Ammon's horn (tissue), 1 donor: ENCODE measurements around the gene MAPRE2.

Experiments
- DNase-seq: peaks from one replicate; pipeline ENCODE4 v3.0.0-alpha.2; 2016; ENCODE audit warnings: low spot score

The MAPRE2 gene

GRCh38 chr18:35040988-35041814, at the start of gene MAPRE2:
MAPRE2 (plus strand) TSS chr18:35041413; CDS start chr18:35041540, 127 bp downstream.
- DNase-seq = peak; percentile 99

GRCh38 chr18:34991561-34991960, 49.7 kb upstream of the MAPRE2 start:
- no peak for DNase-seq

GRCh38 chr18:34993289-34993688, 47.9 kb upstream of the MAPRE2 start:
- no peak for DNase-seq

GRCh38 chr18:34995746-34996145, 45.5 kb upstream of the MAPRE2 start:
- no peak for DNase-seq

GRCh38 chr18:34998661-34999060, 42.6 kb upstream of the MAPRE2 start:
- DNase-seq = no peak

GRCh38 chr18:34999756-35000289, 41.4 kb upstream of the MAPRE2 start:
- DNase-seq = no peak

GRCh38 chr18:35000457-35000856, 40.8 kb upstream of the MAPRE2 start:
- peak; percentile 38 for DNase-seq

GRCh38 chr18:35002120-35002519, 39.1 kb upstream of the MAPRE2 start:
- no peak for DNase-seq

- peak; percentile 80 for DNase-seq
Observed at GRCh38 chr18:35005963-35006577, 35.1 kb upstream of the MAPRE2 start.

- no peak for DNase-seq
Observed at GRCh38 chr18:35010156-35010555, 31.1 kb upstream of the MAPRE2 start.

- DNase-seq = peak; percentile 27
Observed at GRCh38 chr18:35010993-35011392, 30.2 kb upstream of the MAPRE2 start.

GRCh38 chr18:35019933-35020332, 21.3 kb upstream of the MAPRE2 start:
- DNase-seq = no peak

GRCh38 chr18:35022426-35023001, 18.7 kb upstream of the MAPRE2 start:
- DNase-seq = no peak

GRCh38 chr18:35024196-35024595, 17.0 kb upstream of the MAPRE2 start:
- DNase-seq = no peak

- peak; percentile 35 for DNase-seq
Observed at GRCh38 chr18:35024965-35025364, 16.2 kb upstream of the MAPRE2 start.

GRCh38 chr18:35026407-35027061, 14.7 kb upstream of the MAPRE2 start:
- peak; percentile 64 for DNase-seq

GRCh38 chr18:35027206-35027605, 14.0 kb upstream of the MAPRE2 start:
- DNase-seq = no peak

GRCh38 chr18:35028536-35028935, 12.7 kb upstream of the MAPRE2 start:
- DNase-seq = no peak

- DNase-seq = no peak
Observed at GRCh38 chr18:35029103-35029502, 12.1 kb upstream of the MAPRE2 start.

- no peak for DNase-seq
Observed at GRCh38 chr18:35029770-35030169, 11.4 kb upstream of the MAPRE2 start.

GRCh38 chr18:35030277-35030989, 10.8 kb upstream of the MAPRE2 start:
- no peak for DNase-seq

- no peak for DNase-seq
Observed at GRCh38 chr18:35032113-35032512, 9.1 kb upstream of the MAPRE2 start.
